Adrenal gland (tissue), 12 donors: ENCODE data around the gene THSD7A. TPM values are rescaled to one million over a fixed set of nuclear protein-coding genes. Genes with fewer than 3 reads are reported as not detected.

Experiments
- DNase-seq, 7 donors: peaks; one replicate each; pipeline ENCODE4 v3.0.0-alpha.2; 2019 to 2020
- H3K27ac ChIP-seq, 5 donors: fragments of 200-600 bp; sonication (generic) in 4 of 5; 1 replicate in 3 of 5; 2 replicates in 2 of 5; pipeline versions ENCODE4 v1.5.1 to v1.8.0; 2016 to 2020; ENCODE audit warnings: mild to moderate bottlenecking in 1 of 5
- H3K27me3 ChIP-seq: fragments of 200-600 bp; 2 replicates; pipeline ENCODE4 v1.8.0; 2021
- H3K36me3 ChIP-seq, 2 donors: fragments of 200-600 bp; replicated peaks in 1 of 2; 1 replicate in 1 of 2; 2 replicates in 1 of 2; pipeline versions ENCODE4 v1.5.1 to v1.8.0; 2018 to 2022
- H3K4me1 ChIP-seq, 2 donors: fragments of 200-600 bp; replicated peaks in 1 of 2; 1 replicate in 1 of 2; 2 replicates in 1 of 2; pipeline versions ENCODE4 v1.5.1 to v1.8.0; 2018 to 2021
- H3K4me3 ChIP-seq, 4 donors: fragments of 200-600 bp; sonication (generic) in 3 of 4; one replicate each; pipeline ENCODE4 v1.5.1; 2016 to 2018
- H3K9me3 ChIP-seq, 3 donors: fragments of 200-600 bp; sonication (generic) in 1 of 3; replicated peaks in 1 of 3; 1 replicate in 2 of 3; 2 replicates in 1 of 3; pipeline versions ENCODE4 v1.5.1 to v1.8.0; 2016 to 2021
- POLR2A ChIP-seq, 2 donors: fragments of 450-650 bp; IDR thresholded peaks; one replicate each; pipeline ENCODE4 v1.6.1; 2017; ENCODE audit warnings: antibody characterized with exemption in 2 of 2, mild to moderate bottlenecking in 2 of 2, moderate library complexity in 1 of 2
- WGBS, 4 donors: extraction: QIAGEN DNeasy Blood & Tissue Kit in 2 of 4; methylation state at CpG; one replicate each; pipeline versions ENCODE4 v1.1.5 to v1.1.7; 2013 to 2017; 5-methylcytosine and 5-hydroxymethylcytosine counted together
- intact Hi-C, 2 donors: fragments of 100-400 bp; cut with DNase I; formaldehyde crosslinking; loops; one replicate each; pipeline versions ENCODE4 v1.14.1 to v1.15.0; 2022 to 2023
- polyA plus RNA-seq, 3 donors: library from polyadenylated mRNA; stranded (reverse); fragments of 200-250 nt in 2 of 3; fragments of 350-450 nt in 1 of 3; fragmentation: Illumina TruSeq in 1 of 3; extraction: RNeasy Lipid Tissue Mini Kit (QIAGEN cat#74804) in 1 of 3; gene quantifications; one replicate each; pipeline ENCODE4 v1.2.3, GENCODE V29; 2013 to 2014
- total RNA-seq, 9 donors: library from RNA; depleted of rRNA in 4 of 9; stranded (reverse); fragments of >200 nt in 4 of 9; fragments of 120-200 nt in 1 of 9; fragmentation: NEBNext Ultra II Directional in 1 of 9; extraction: Animal tissue kit (Norgen Biotek cat#: 25700) in 1 of 9; gene quantifications; one replicate each; pipeline versions ENCODE4 v1.1.0 to v1.2.4, GENCODE V29; 2013 to 2023
- TF ChIP-seq, protein P1 (sequence below), 6 experiments: fragments of 450-650 bp in 4 of 6; fragments of 200-600 bp in 2 of 6; sonication (generic) in 1 of 6; IDR thresholded peaks; 1 replicate in 5 of 6; 2 replicates in 1 of 6; pipeline versions ENCODE4 v1.5.1 to v1.8.0; 2016 to 2021; ENCODE audit warnings: antibody characterized with exemption in 6 of 6, mild to moderate bottlenecking in 2 of 6, moderate library complexity in 1 of 6
- donor health status: healthy with polysubstance abuse.
- donor health status: Bipolar disorder and iron deficiency.
- donor health status: DM: yes; HTN: yes; CAD: no.
- donor health status: DM: no; HTN: no; CAD: no.
- donor health status: DM: no; HTN: no; CAD: no.
- donor health status: DM: yes; HTN: yes; CAD: no.

The THSD7A gene
- total and polyA plus RNA-seq, 12 donors: 0.74 to 18.4 (median 4.8) TPM

DNA sequence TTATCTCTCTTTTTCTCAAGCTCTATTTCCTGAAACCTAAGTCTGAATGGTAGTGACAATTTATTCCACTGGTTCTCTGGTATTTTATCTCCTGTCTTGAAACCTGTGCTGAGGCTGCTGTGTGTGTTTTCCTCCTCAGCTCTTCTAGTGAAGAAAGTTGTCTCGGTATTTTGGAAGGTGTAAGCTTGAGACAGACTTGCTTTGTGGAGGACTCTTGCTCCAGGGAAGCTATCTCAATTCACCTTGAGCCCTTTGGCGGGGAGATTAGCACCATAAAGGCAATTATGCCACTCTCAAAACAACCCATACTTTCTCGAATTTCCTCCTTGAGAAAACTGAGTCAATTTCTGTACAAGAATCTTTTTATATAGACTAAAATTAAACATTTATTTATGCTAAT lies 141.6 kb downstream of the THSD7A start:
- intact Hi-C loops: no loop called here
- H3K27ac ChIP-seq: no peak overlapping the region
- H3K4me3 ChIP-seq: no peak overlapping the region
- no peaks in the 10 kb centered on the region for H3K36me3 ChIP-seq
- DNase-seq: no peak
- TF ChIP-seq POLR2A (IDR thresholded peaks at IDR 0.05): no peak
- TF ChIP-seq, protein P1, sequence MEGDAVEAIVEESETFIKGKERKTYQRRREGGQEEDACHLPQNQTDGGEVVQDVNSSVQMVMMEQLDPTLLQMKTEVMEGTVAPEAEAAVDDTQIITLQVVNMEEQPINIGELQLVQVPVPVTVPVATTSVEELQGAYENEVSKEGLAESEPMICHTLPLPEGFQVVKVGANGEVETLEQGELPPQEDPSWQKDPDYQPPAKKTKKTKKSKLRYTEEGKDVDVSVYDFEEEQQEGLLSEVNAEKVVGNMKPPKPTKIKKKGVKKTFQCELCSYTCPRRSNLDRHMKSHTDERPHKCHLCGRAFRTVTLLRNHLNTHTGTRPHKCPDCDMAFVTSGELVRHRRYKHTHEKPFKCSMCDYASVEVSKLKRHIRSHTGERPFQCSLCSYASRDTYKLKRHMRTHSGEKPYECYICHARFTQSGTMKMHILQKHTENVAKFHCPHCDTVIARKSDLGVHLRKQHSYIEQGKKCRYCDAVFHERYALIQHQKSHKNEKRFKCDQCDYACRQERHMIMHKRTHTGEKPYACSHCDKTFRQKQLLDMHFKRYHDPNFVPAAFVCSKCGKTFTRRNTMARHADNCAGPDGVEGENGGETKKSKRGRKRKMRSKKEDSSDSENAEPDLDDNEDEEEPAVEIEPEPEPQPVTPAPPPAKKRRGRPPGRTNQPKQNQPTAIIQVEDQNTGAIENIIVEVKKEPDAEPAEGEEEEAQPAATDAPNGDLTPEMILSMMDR (IDR thresholded peaks at IDR 0.05): no peak
- no peaks in the 10 kb centered on the region for H3K27me3 ChIP-seq
- 76 to 95% (median 87%) methylated on average over 3 of the region's 3 CpGs for WGBS, 4 donors
- peaks cover 0 to 8% (median 0%) of the 10 kb centered on the region in 3 donors for H3K9me3 ChIP-seq
- H3K4me1 ChIP-seq: no peaks in the 10 kb centered on the region

DNA sequence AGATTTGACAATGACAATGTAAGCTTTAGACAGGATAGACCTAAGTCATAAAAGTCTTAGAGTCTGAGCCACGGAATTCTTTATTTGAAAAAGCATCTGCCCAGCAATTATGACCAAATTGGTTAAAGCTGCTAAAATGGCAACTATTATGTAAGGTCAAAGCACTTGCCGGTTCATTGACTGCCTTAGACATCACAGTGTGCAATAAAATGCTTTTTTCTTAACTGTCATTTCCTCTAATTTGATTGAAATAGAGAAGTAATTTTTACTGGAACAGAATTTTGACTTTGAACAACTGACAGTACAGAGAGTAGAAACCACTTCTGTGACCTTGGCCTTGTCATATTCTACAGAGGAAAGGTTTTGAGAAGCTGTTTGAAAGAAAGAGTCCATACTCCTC lies 142.9 kb downstream of the THSD7A start:
- no peaks in the 10 kb centered on the region for H3K36me3 ChIP-seq
- H3K4me1 ChIP-seq: no peaks in the 10 kb centered on the region
- no peaks in the 10 kb centered on the region for H3K27me3 ChIP-seq
- H3K9me3 ChIP-seq: peaks cover 0 to 8% (median 0%) of the 10 kb centered on the region in 3 donors
- intact Hi-C loops: no loop called here
- no peak overlapping the region for H3K4me3 ChIP-seq
- DNase-seq: no peak
- 49 to 66% (median 57%) methylated on average over 2 of the region's 2 CpGs for WGBS, 4 donors
- TF ChIP-seq, protein P1 (IDR thresholded peaks at IDR 0.05): no peak
- no peak for TF ChIP-seq POLR2A (IDR thresholded peaks at IDR 0.05)
- no peak overlapping the region for H3K27ac ChIP-seq

DNA sequence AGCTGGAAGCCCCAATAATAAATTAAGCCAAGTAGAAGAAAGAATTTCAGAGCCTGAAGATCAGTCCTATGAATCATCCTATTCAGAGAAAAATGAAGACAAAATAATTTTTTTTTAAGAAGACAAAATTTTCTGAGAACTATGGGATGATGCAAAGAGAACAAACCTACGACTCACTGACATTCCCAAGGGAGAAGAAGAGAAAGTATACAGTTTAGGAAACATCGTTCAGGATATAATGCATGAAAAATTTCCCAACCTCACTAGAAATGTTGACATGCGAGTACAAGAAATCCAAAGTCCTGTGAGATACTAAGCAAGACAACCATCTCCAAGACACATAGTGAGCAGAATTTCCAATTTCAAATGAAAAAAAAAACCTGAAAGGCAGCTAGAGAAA lies 150.5 kb downstream of the THSD7A start:
- intact Hi-C loops: no loop called here
- Histone ChIP-seq H3K9me3 (peaks cover 0 to 4% (median 0%) of the 10 kb centered on the region in 3 donors), H3K4me3 (no peak overlapping the region), H3K36me3 (no peaks in the 10 kb centered on the region), H3K27ac (no peak overlapping the region), H3K4me1 (no peaks in the 10 kb centered on the region), H3K27me3 (no peaks in the 10 kb centered on the region)
- no peak for DNase-seq
- WGBS, 4 donors: 90 to 95% (median 92%) methylated on average over 3 of the region's 3 CpGs
- no peak for TF ChIP-seq POLR2A (IDR thresholded peaks at IDR 0.05)
- TF ChIP-seq, protein P1 (IDR thresholded peaks at IDR 0.05): no peak

DNA sequence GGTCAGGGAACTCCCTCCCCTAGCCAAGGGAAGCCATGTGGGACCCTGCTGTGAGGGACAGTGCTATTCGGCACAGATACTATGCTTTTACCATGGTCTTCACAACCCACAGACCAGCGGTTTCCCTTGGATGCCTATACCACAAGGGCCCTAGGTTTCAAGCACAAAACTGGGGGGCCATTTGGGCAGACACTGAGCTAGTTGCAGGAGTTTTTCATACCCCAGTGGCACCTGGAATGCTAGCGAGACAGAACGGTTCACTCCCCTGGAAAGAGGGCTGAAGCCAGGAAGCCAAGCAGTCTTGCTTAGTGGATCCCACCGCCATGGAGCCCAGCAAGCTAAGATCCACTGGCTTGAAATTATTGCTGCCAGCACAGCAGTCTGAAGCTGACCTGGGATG lies 156.8 kb downstream of the THSD7A start:
- no peak overlapping the region for H3K27ac ChIP-seq
- no peaks in the 10 kb centered on the region for H3K36me3 ChIP-seq
- DNase-seq: no peak
- WGBS, 4 donors: 93 to 100% (median 97%) methylated on average over 2 to 5 of the region's 5 CpGs
- H3K4me1 ChIP-seq: no peaks in the 10 kb centered on the region
- no peaks in the 10 kb centered on the region for H3K9me3 ChIP-seq
- intact Hi-C loops: no loop called here
- TF ChIP-seq, protein P1 (IDR thresholded peaks at IDR 0.05): no peak
- no peak for TF ChIP-seq POLR2A (IDR thresholded peaks at IDR 0.05)
- no peak overlapping the region for H3K4me3 ChIP-seq
- no peaks in the 10 kb centered on the region for H3K27me3 ChIP-seq
